ENCODE results near the gene LEKR1. TPM values are rescaled to one million over a fixed set of nuclear protein-coding genes. Genes with fewer than 3 reads are reported as not detected.

LEKR1 gene
- total and polyA plus RNA-seq, 2 donors (not counting 1 experiment from before 2014, with no cell fraction given), result 0.94 to 4.7 TPM

GRCh38 chr3:156843071-156843808 is 17.1 kb downstream of the LEKR1 start:
- Histone ChIP-seq H3K4me3 (ENCODE audit: control extremely low read depth in 1 of 5, extremely low read depth in 1 of 5, insufficient read depth in 1 of 5, low read depth in 2 of 5, low read length in 4 of 5) (no peak overlapping the region), H4K20me1 (ENCODE audit: control insufficient read depth, insufficient read depth, low read length, poor library complexity, severe bottlenecking) (no peaks in the 10 kb centered on the region), H3K79me2 (ENCODE audit: control insufficient read depth, insufficient read depth, low read length) (no peaks in the 10 kb centered on the region), H3K27me3 (replicated peaks in 1 of 4; ENCODE audit: control extremely low read depth in 1 of 4, control insufficient read depth in 3 of 4, insufficient read depth in 4 of 4, low read length in 3 of 4) (no peaks in the 10 kb centered on the region), H3K36me3 (replicated peaks in 1 of 2; ENCODE audit: control extremely low read depth in 1 of 2, control insufficient read depth in 1 of 2, extremely low read depth in 1 of 2, insufficient read depth in 2 of 2, low read length in 1 of 2) (no peaks in the 10 kb centered on the region), H2AFZ (ENCODE audit: insufficient read depth, low read depth, low read length, poor library complexity, severe bottlenecking) (no peak overlapping the region), H3K27ac (ENCODE audit: low read length in 2 of 2) (no peak overlapping the region), H3K4me2 (replicated peaks; ENCODE audit: low read depth, low read length, poor library complexity, severe bottlenecking) (no peak overlapping the region), H3K9ac (ENCODE audit: low read length) (no peak overlapping the region), H3K4me1 (ENCODE audit: control insufficient read depth in 2 of 2, insufficient read depth in 2 of 2, low read length in 2 of 2) (no peaks in the 10 kb centered on the region), H3K9me3 (ENCODE audit: control extremely low read depth in 1 of 3, control insufficient read depth in 2 of 3, insufficient read depth in 1 of 3, low read length in 2 of 3) (no peaks in the 10 kb centered on the region)
- ATAC-seq (ENCODE audit: low read depth) (no peak), DNase-seq (no peak)
- WGBS (ENCODE audit: insufficient coverage), result no CpG with 5 or more reads among the region's 2 CpGs
- H3K27ac Mint-ChIP-seq, result no peak overlapping the region
- intact Hi-C loops (cut with micrococcal nuclease), result no loop called here
- no peaks in the 10 kb centered on the region for H3K9me3 Mint-ChIP-seq (ENCODE audit: insufficient read depth)
- TF ChIP-seq, protein P1, sequence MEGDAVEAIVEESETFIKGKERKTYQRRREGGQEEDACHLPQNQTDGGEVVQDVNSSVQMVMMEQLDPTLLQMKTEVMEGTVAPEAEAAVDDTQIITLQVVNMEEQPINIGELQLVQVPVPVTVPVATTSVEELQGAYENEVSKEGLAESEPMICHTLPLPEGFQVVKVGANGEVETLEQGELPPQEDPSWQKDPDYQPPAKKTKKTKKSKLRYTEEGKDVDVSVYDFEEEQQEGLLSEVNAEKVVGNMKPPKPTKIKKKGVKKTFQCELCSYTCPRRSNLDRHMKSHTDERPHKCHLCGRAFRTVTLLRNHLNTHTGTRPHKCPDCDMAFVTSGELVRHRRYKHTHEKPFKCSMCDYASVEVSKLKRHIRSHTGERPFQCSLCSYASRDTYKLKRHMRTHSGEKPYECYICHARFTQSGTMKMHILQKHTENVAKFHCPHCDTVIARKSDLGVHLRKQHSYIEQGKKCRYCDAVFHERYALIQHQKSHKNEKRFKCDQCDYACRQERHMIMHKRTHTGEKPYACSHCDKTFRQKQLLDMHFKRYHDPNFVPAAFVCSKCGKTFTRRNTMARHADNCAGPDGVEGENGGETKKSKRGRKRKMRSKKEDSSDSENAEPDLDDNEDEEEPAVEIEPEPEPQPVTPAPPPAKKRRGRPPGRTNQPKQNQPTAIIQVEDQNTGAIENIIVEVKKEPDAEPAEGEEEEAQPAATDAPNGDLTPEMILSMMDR (IDR thresholded peaks at IDR 0.05), result no peak
- TF ChIP-seq EZH2 (IDR thresholded peaks at IDR 0.05; ENCODE audit: borderline replicate concordance, insufficient read depth, low read depth, low read length, poor library complexity, severe bottlenecking), result no peak
- H3K4me1 Mint-ChIP-seq, result no peaks in the 10 kb centered on the region
- POLR2A ChIA-PET, result no interaction called here
- H3K4me3 Mint-ChIP-seq, result no peak overlapping the region
- no peaks in the 10 kb centered on the region for H3K27me3 Mint-ChIP-seq
- CTCF ChIA-PET, result no interaction called here

- Histone ChIP-seq H3K27me3 (replicated peaks in 1 of 4; ENCODE audit: control extremely low read depth in 1 of 4, control insufficient read depth in 3 of 4, insufficient read depth in 4 of 4, low read length in 3 of 4) (no peaks in the 10 kb centered on the region), H3K4me3 (ENCODE audit: control extremely low read depth in 1 of 5, extremely low read depth in 1 of 5, insufficient read depth in 1 of 5, low read depth in 2 of 5, low read length in 4 of 5) (no peak overlapping the region), H3K4me2 (replicated peaks; ENCODE audit: low read depth, low read length, poor library complexity, severe bottlenecking) (no peak overlapping the region), H3K27ac (ENCODE audit: low read length in 2 of 2) (no peak overlapping the region), H3K4me1 (ENCODE audit: control insufficient read depth in 2 of 2, insufficient read depth in 2 of 2, low read length in 2 of 2) (no peaks in the 10 kb centered on the region), H3K36me3 (replicated peaks in 1 of 2; ENCODE audit: control extremely low read depth in 1 of 2, control insufficient read depth in 1 of 2, extremely low read depth in 1 of 2, insufficient read depth in 2 of 2, low read length in 1 of 2) (no peaks in the 10 kb centered on the region), H4K20me1 (ENCODE audit: control insufficient read depth, insufficient read depth, low read length, poor library complexity, severe bottlenecking) (no peaks in the 10 kb centered on the region), H3K9ac (ENCODE audit: low read length) (no peak overlapping the region), H3K9me3 (ENCODE audit: control extremely low read depth in 1 of 3, control insufficient read depth in 2 of 3, insufficient read depth in 1 of 3, low read length in 2 of 3) (no peaks in the 10 kb centered on the region), H2AFZ (ENCODE audit: insufficient read depth, low read depth, low read length, poor library complexity, severe bottlenecking) (no peak overlapping the region), H3K79me2 (ENCODE audit: control insufficient read depth, insufficient read depth, low read length) (no peaks in the 10 kb centered on the region)
- Mint-ChIP-seq H3K27ac (no peak overlapping the region), H3K9me3 (ENCODE audit: insufficient read depth) (no peaks in the 10 kb centered on the region), H3K4me1 (no peaks in the 10 kb centered on the region), H3K27me3 (no peaks in the 10 kb centered on the region), H3K4me3 (no peak overlapping the region)
- POLR2A ChIA-PET, result no interaction called here
- intact Hi-C loops (cut with micrococcal nuclease), result no loop called here
- CTCF ChIA-PET, result no interaction called here
- no peak for DNase-seq
- TF ChIP-seq, protein P1 (IDR thresholded peaks at IDR 0.05), result no peak
- TF ChIP-seq EZH2 (IDR thresholded peaks at IDR 0.05; ENCODE audit: borderline replicate concordance, insufficient read depth, low read depth, low read length, poor library complexity, severe bottlenecking), result no peak
- ATAC-seq (ENCODE audit: low read depth), result no peak
These were observed 21.7 kb downstream of the LEKR1 start for GRCh38 chr3:156847752-156848448.
